Measurements from ENCODE around the gene IDI1.
"Not testable (repeated sequence)": the region's sequence is repeated elsewhere in the genome, so short reads cannot be mapped to it uniquely, and the experiment has no call there.

IDI1 gene

DNA sequence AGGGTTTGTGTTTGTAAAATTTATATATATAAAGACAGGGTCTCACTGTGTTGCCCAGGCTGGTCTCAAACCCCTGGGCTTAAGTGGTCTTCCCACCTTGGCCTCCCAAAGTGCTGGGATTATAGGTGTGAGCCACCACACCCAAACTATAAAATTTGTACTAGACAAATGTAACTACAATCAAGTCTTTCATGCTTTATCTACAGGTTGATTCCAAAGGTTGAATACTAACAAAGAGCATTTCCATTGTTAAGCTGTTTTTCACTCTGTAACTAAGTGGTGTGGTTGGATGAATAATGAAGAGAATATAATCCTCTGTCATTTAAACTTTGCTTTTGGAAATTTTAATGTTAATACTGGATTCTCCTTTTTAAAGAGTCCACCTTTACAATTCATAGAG is 29.7 kb upstream of the IDI1 start:
- TF ChIP-seq, protein P1, sequence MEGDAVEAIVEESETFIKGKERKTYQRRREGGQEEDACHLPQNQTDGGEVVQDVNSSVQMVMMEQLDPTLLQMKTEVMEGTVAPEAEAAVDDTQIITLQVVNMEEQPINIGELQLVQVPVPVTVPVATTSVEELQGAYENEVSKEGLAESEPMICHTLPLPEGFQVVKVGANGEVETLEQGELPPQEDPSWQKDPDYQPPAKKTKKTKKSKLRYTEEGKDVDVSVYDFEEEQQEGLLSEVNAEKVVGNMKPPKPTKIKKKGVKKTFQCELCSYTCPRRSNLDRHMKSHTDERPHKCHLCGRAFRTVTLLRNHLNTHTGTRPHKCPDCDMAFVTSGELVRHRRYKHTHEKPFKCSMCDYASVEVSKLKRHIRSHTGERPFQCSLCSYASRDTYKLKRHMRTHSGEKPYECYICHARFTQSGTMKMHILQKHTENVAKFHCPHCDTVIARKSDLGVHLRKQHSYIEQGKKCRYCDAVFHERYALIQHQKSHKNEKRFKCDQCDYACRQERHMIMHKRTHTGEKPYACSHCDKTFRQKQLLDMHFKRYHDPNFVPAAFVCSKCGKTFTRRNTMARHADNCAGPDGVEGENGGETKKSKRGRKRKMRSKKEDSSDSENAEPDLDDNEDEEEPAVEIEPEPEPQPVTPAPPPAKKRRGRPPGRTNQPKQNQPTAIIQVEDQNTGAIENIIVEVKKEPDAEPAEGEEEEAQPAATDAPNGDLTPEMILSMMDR (IDR thresholded peaks at IDR 0.05; ENCODE audit: insufficient read depth, low read depth, low read length, missing control alignments): no peak
- H3K4me3 ChIP-seq (ENCODE audit: low read depth, low read length): no peak overlapping the region
- no peak for DNase-seq (ENCODE audit: low read depth)

DNA sequence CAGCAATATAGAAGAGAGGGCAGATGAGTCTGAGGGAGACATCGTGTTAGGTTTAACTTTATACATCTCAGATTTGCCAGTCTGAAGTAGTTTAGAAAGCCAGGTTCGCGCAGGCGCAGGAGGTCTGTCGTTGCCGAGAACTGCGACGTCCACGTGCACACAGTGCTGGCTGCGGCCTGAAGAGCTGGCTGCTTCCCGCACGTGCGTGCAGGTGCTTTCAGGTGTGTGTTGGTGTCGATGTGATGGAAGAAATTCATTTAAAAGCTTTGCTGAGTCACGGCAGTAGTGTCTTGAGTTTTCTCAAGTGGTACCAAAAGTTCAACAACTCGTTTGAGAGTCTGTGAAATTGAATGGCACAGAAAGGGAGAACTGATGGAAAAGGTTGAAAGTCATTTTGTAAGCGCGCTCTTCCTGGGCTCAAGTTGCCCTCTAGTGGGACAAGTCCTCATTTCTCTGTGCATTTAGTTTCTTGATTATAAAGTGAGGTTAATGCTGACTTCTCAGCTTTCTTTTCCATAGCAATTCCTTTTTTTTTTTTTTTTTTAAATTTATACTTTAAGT is 25.9 kb upstream of the IDI1 start:
- no peak overlapping the region for H3K4me3 ChIP-seq (ENCODE audit: low read depth, low read length)
- TF ChIP-seq, protein P1 (IDR thresholded peaks at IDR 0.05; ENCODE audit: insufficient read depth, low read depth, low read length, missing control alignments): peak; percentile 19
- peak; percentile 9 for DNase-seq (ENCODE audit: low read depth)

DNA sequence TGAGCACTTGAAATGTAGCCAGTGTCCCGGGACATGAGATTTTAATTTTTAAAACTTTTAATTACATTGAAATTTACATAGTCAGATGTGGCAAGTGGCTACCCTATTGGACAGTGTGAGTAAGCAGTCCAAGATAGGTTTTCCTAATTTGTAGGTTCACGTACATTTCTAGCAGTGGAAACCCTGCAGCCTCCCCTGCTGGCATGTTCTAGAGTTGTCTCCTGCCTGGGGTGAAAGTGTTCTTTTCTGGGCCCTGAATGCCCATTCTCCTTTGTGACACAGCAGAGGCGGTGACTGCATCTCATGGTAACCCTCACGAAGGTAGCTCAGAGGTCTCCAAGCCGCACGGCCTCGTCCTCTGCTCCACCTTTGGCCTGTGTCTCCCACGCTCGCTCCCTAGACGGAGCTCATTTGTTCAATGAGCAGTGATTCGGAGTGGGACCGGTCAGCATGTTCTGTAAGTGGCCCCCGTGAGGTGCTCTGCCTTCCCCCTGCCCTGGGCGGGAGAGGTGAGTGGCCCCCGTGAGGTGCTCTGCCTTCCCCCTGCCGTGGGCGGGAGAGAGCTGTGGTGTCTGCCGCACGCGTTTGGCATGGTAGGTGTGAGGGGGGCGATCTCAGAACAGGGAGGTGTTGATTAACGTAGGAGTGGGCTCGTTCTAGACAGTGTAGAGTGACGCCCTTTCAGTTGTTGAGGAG is 25.3 kb upstream of the IDI1 start:
- DNase-seq (ENCODE audit: low read depth): no peak
- TF ChIP-seq, protein P1 (IDR thresholded peaks at IDR 0.05; ENCODE audit: insufficient read depth, low read depth, low read length, missing control alignments): peak; percentile 19
- H3K4me3 ChIP-seq (ENCODE audit: low read depth, low read length): no peak overlapping the region

DNA sequence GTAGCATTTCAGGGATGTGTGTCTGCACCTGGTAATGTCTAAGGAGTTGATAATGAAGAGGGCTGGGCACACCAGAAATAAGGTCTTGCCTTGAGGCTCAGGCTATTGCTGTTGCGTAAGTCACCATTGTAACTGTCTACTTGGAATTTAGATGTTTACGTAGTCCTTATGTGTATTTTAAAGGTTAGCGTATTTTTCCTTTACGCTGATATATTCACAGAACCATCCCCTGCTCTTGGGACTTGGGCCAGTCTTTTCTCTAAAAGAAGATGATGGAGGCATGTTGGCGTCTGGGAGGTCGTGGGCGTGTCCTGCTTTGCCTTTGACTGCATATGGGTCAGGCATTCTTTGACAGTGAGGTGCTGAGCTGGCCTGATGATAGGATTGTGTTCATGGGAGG is 22.0 kb upstream of the IDI1 start:
- no peak overlapping the region for H3K4me3 ChIP-seq (ENCODE audit: low read depth, low read length)
- DNase-seq (ENCODE audit: low read depth): no peak
- TF ChIP-seq, protein P1 (IDR thresholded peaks at IDR 0.05; ENCODE audit: insufficient read depth, low read depth, low read length, missing control alignments): no peak

DNA sequence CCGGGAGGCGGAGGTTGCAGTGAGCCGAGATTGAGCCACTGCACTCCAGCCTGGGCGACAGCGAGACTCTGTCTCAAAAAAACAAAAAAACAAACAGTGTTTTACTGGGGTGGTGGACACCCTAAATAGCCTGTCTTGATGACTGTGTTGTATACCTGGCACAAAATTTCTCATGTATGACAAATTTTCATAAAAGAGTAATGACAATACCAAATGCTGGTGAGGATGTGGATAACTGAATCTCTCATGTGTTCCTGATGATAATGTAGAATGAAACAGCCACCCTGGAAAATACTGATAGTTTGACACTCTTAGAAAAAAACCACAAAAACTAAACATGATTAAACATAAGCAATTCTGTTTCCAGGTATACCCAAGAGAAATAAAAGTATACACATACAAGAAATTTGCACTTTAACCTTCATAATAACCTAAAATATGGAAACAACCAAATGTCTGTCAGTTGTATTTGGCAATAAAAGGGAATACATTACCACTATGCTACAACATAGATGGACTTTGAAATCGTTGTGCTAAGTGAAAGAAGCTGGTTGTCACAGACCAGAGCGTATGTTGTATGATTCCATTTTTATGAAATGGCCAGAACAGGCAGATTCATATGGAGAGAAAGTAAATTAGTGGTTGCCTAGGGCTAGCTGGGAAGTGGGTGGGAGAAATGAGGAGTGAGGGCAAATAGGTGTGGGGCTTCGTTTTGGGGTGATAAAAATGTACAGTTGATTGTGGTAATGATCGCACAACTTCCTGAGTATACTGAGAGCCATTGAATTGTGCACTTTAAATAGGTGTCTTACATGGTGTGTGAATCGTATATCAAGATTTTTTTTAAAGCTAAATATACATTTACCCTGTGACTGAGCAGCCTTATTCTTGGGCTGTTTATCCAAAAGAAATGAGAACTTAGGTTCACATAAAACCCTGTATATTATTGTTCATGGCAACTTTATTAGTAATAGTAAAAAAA is 19.8 kb upstream of the IDI1 start:
- TF ChIP-seq, protein P1 (IDR thresholded peaks at IDR 0.05; ENCODE audit: insufficient read depth, low read depth, low read length, missing control alignments): no peak
- no peak for DNase-seq (ENCODE audit: low read depth)
- H3K4me3 ChIP-seq (ENCODE audit: low read depth, low read length): no peak overlapping the region

DNA sequence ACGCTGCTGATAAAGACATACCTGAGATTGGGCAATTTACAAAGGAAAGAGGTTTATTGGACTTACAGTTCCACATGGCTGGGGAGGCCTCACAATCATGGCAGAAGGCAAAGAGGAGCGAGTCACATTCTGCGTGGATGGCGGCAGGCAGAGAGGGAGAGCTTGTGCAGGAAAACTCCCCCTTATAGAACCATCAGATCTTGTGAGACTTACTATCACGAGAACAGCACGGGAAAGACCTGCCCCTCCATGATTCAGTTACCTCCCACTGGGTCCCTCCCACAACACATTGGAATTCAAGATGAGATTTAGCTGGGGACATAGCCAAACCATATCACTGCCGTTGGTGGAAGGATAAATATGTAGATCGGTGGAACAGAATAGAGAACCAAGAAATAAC is 17.8 kb upstream of the IDI1 start:
- DNase-seq (ENCODE audit: low read depth); H3K4me3 ChIP-seq (ENCODE audit: low read depth, low read length): not testable (repeated sequence)

DNA sequence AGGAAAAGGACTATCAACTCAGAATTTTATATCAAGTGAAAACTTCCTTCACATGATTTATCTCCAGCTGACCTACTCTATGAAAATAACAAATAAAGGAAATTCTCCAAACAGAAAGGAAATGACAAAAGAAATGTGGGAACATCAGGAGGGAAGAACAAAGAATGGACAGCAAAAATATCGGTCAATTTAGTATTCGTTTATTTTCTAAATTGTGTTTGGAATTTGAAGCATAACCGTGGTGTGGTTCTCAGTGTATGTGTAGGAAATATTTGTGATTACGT is 16.0 kb upstream of the IDI1 start:
- TF ChIP-seq, protein P1 (IDR thresholded peaks at IDR 0.05; ENCODE audit: insufficient read depth, low read depth, low read length, missing control alignments): no peak
- H3K4me3 ChIP-seq (ENCODE audit: low read depth, low read length): no peak overlapping the region
- DNase-seq (ENCODE audit: low read depth): no peak
